Measurements from ENCODE around the gene NEDD4. TPM values are rescaled to one million over a fixed set of nuclear protein-coding genes. Genes with fewer than 3 reads are reported as not detected.

The NEDD4 gene
- polyA plus RNA-seq, 2 of the 4 experiments (the other 2 are of a cell fraction), result 56.4 to 78.8 TPM

- H3K27ac ChIP-seq, result peak overlapping the region in 1 of 2 experiments; percentile 74; a peak in 3 of 6 replicates
- H3K4me1 ChIP-seq, result peaks cover 36% of the 10 kb centered on the region
- H3K4me3 ChIP-seq, result peak overlapping the region; percentile 47
- ATAC-seq (no peak), DNase-seq (ENCODE audit: low read depth in 1 of 2, low spot score in 1 of 2) (no peak), FAIRE-seq (no peak)
- no peaks in the 10 kb centered on the region for H3K9me3 ChIP-seq
- WGBS (ENCODE audit: missing lambda C conversion rate), result 3% methylated on average over 1 of the region's 1 CpG
- TF ChIP-seq CTCF (IDR thresholded peaks at IDR 0.05), result no peak
- TF ChIP-seq NFE2L2 (conservative IDR thresholded peaks at IDR 0.05; ENCODE audit: low read length), result no peak
- TF ChIP-seq JUN (IDR thresholded peaks at IDR 0.05), result no peak
- no peak for TF ChIP-seq POLR2AphosphoS2 (conservative IDR thresholded peaks at IDR 0.05; ENCODE audit: low read length)
- no peak for TF ChIP-seq FOXS1 (CRISPR knock-in tag; IDR thresholded peaks at IDR 0.05)
- no peak for TF ChIP-seq EP300 (IDR thresholded peaks at IDR 0.05)
- TF ChIP-seq, protein P1, sequence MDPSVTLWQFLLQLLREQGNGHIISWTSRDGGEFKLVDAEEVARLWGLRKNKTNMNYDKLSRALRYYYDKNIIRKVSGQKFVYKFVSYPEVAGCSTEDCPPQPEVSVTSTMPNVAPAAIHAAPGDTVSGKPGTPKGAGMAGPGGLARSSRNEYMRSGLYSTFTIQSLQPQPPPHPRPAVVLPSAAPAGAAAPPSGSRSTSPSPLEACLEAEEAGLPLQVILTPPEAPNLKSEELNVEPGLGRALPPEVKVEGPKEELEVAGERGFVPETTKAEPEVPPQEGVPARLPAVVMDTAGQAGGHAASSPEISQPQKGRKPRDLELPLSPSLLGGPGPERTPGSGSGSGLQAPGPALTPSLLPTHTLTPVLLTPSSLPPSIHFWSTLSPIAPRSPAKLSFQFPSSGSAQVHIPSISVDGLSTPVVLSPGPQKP (IDR thresholded peaks at IDR 0.05; ENCODE audit: low read depth, low read length), result no peak
- no peak for TF ChIP-seq FOSB (CRISPR knock-in tag; IDR thresholded peaks at IDR 0.05)
- TF ChIP-seq HES2 (IDR thresholded peaks at IDR 0.05), result no peak
- TF ChIP-seq RARB (CRISPR knock-in tag; IDR thresholded peaks at IDR 0.05), result no peak
- TF ChIP-seq CEBPB (IDR thresholded peaks at IDR 0.05), result no peak
- peak overlapping the region; percentile 72 for H3K4me2 ChIP-seq
- POLR2A ChIA-PET, result interaction anchor here (1.5 to 4.1 kb wide), 2 partner anchors 17 to 20 kb away, joined by 8 to 33 read pairs; no protein-coding TSS in a partner anchor
- CTCF ChIA-PET, result interaction anchor here (1.1 to 5.9 kb wide), 6 partner anchors 16 to 416 kb away, joined by 3 to 87 read pairs (median 12); partner anchors contain the start of gene NEDD4
Measured at GRCh38 chr15:55914446-55914845, 79.0 kb downstream of the NEDD4 start.

- H3K27ac ChIP-seq, result peak overlapping the region; percentile 70 to 74
- ChIA-PET POLR2A (interaction anchor here (0.6 to 1.1 kb wide), 2 partner anchors 15 to 38 kb away, joined by 3 to 4 read pairs; no protein-coding TSS in a partner anchor), CTCF (interaction anchor here (0.6 to 1.8 kb wide), 6 partner anchors 10 to 266 kb away, joined by 3 to 11 read pairs (median 3); no protein-coding TSS in a partner anchor)
- TF ChIP-seq MYC (IDR thresholded peaks at IDR 0.05; ENCODE audit: borderline replicate concordance, low read length) (no peak), CHD2 (IDR thresholded peaks at IDR 0.05; ENCODE audit: low read length, partially characterized antibody) (no peak), MAFK (IDR thresholded peaks at IDR 0.05; ENCODE audit: partially characterized antibody) (no peak), CBX8 (IDR thresholded peaks at IDR 0.05) (no peak), MAX (IDR thresholded peaks at IDR 0.05) (no peak), HMGXB4 (CRISPR knock-in tag; IDR thresholded peaks at IDR 0.05; ENCODE audit: borderline replicate concordance) (no peak), JUNB (IDR thresholded peaks at IDR 0.05) (no peak), POLR2AphosphoS2 (conservative IDR thresholded peaks at IDR 0.05; ENCODE audit: low read length) (no peak), NFE2L2 (conservative IDR thresholded peaks at IDR 0.05; ENCODE audit: low read length) (no peak), NR3C1 (IDR thresholded peaks at IDR 0.05) (no peak), HEYL (CRISPR knock-in tag; IDR thresholded peaks at IDR 0.05) (no peak), SREBF2 (IDR thresholded peaks at IDR 0.05) (no peak), EHMT2 (IDR thresholded peaks at IDR 0.05; ENCODE audit: low read depth) (no peak), RFX5 (IDR thresholded peaks at IDR 0.05) (no peak)
- TF ChIP-seq, protein P2, sequence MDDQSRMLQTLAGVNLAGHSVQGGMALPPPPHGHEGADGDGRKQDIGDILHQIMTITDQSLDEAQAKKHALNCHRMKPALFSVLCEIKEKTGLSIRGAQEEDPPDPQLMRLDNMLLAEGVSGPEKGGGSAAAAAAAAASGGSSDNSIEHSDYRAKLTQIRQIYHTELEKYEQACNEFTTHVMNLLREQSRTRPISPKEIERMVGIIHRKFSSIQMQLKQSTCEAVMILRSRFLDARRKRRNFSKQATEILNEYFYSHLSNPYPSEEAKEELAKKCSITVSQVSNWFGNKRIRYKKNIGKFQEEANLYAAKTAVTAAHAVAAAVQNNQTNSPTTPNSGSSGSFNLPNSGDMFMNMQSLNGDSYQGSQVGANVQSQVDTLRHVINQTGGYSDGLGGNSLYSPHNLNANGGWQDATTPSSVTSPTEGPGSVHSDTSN (IDR thresholded peaks at IDR 0.05), result no peak
- TF ChIP-seq, protein P3, sequence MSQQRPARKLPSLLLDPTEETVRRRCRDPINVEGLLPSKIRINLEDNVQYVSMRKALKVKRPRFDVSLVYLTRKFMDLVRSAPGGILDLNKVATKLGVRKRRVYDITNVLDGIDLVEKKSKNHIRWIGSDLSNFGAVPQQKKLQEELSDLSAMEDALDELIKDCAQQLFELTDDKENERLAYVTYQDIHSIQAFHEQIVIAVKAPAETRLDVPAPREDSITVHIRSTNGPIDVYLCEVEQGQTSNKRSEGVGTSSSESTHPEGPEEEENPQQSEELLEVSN (IDR thresholded peaks at IDR 0.05; ENCODE audit: borderline replicate concordance, low read depth), result no peak
- WGBS (ENCODE audit: missing lambda C conversion rate), result 36% methylated on average over 2 of the region's 2 CpGs
- ATAC-seq, result no peak
- H3K9me3 ChIP-seq, result no peaks in the 10 kb centered on the region
- H3K4me3 ChIP-seq, result peak overlapping the region; percentile 47
- H3K4me1 ChIP-seq, result peaks cover 42% of the 10 kb centered on the region
- peak; percentile 65 for FAIRE-seq
- DNase-seq (ENCODE audit: low read depth in 1 of 2, low spot score in 1 of 2), result no peak
- H3K4me2 ChIP-seq, result peak overlapping the region; percentile 72
Measured at GRCh38 chr15:55912982-55913381, 80.4 kb downstream of the NEDD4 start.

Data from A549 (cell line).